ENCODE results near the gene VAMP7.

DNA sequence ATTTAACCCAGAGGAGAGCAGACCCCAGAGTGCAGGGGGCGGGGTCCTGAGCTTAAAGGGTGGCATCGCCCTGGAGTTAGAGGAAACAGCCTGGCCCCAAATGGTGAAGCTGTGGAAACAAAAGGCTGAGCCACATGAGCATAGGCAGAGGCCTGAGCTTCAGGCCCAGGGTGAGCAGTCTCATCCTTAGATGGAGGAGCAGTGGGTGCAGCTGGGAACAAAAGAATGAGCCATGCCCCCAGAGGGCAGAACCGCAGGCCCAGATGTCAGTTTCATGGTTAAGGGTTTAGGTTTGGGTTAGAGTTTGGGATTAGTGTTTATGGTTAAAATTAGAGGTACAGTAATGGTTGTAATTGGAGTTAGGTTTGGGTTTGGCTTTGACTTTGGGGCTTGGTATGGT lies 71.9 kb downstream of the VAMP7 start:
- TF ChIP-seq, protein P1, sequence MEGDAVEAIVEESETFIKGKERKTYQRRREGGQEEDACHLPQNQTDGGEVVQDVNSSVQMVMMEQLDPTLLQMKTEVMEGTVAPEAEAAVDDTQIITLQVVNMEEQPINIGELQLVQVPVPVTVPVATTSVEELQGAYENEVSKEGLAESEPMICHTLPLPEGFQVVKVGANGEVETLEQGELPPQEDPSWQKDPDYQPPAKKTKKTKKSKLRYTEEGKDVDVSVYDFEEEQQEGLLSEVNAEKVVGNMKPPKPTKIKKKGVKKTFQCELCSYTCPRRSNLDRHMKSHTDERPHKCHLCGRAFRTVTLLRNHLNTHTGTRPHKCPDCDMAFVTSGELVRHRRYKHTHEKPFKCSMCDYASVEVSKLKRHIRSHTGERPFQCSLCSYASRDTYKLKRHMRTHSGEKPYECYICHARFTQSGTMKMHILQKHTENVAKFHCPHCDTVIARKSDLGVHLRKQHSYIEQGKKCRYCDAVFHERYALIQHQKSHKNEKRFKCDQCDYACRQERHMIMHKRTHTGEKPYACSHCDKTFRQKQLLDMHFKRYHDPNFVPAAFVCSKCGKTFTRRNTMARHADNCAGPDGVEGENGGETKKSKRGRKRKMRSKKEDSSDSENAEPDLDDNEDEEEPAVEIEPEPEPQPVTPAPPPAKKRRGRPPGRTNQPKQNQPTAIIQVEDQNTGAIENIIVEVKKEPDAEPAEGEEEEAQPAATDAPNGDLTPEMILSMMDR (IDR thresholded peaks at IDR 0.05), result no peak
- no peak for TF ChIP-seq POLR2AphosphoS5 (IDR thresholded peaks at IDR 0.05)
- TF ChIP-seq EP300 (IDR thresholded peaks at IDR 0.05; ENCODE audit: low read depth), result no peak

All from transverse colon (tissue), 4 donors.